ENCODE data around the gene ZNF3. TPM values are rescaled to one million over a fixed set of nuclear protein-coding genes. Genes with fewer than 3 reads are reported as not detected.

ZNF3 gene
- total RNA-seq, 1 donor from 2014 or later = 16.7 TPM

- Histone ChIP-seq H3K4me3 (no peak overlapping the region), H3K27me3 (no peaks in the 10 kb centered on the region), H3K4me1 (peaks cover 39% of the 10 kb centered on the region), H3K27ac (no peak overlapping the region), H3K9me3 (no peaks in the 10 kb centered on the region), H3K36me3 (no peaks in the 10 kb centered on the region)
- DNase-seq (ENCODE audit: extremely low spot score in 2 of 2) = no peak
- TF ChIP-seq CTCF (IDR thresholded peaks at IDR 0.05) (no peak), POLR2A (IDR thresholded peaks at IDR 0.05) (no peak), POLR2AphosphoS5 (IDR thresholded peaks at IDR 0.05; ENCODE audit: insufficient read depth in 1 of 2, low read depth in 1 of 2) (no peak)
- intact Hi-C loops (cut with DNase I) = no loop called here
Observed at GRCh38 chr7:100122067-100122466, 40.5 kb upstream of the ZNF3 start.

- intact Hi-C loops (cut with DNase I) = no loop called here
- H3K27me3 ChIP-seq = no peaks in the 10 kb centered on the region
- DNase-seq (ENCODE audit: extremely low spot score in 2 of 2) = no peak
- H3K36me3 ChIP-seq = no peaks in the 10 kb centered on the region
- no peaks in the 10 kb centered on the region for H3K9me3 ChIP-seq
- peaks cover 31% of the 10 kb centered on the region for H3K4me1 ChIP-seq
- TF ChIP-seq CTCF (IDR thresholded peaks at IDR 0.05) = no peak
- TF ChIP-seq POLR2A (IDR thresholded peaks at IDR 0.05) = no peak
- no peak for TF ChIP-seq POLR2AphosphoS5 (IDR thresholded peaks at IDR 0.05; ENCODE audit: insufficient read depth in 1 of 2, low read depth in 1 of 2)
- H3K27ac ChIP-seq = peak overlapping the region; percentile 86
- peak overlapping the region; percentile 74 to 81 for H3K4me3 ChIP-seq
Observed at GRCh38 chr7:100120733-100121036, 39.2 kb upstream of the ZNF3 start.

- DNase-seq (ENCODE audit: extremely low spot score in 2 of 2) = no peak
- Histone ChIP-seq H3K4me3 (peak overlapping the region; percentile 74 to 81), H3K27ac (peak overlapping the region; percentile 86), H3K36me3 (no peaks in the 10 kb centered on the region), H3K9me3 (no peaks in the 10 kb centered on the region), H3K4me1 (peaks cover 26% of the 10 kb centered on the region), H3K27me3 (no peaks in the 10 kb centered on the region)
- intact Hi-C loops (cut with DNase I) = no loop called here
- TF ChIP-seq POLR2A (IDR thresholded peaks at IDR 0.05) = no peak
- no peak for TF ChIP-seq CTCF (IDR thresholded peaks at IDR 0.05)
- TF ChIP-seq POLR2AphosphoS5 (IDR thresholded peaks at IDR 0.05; ENCODE audit: insufficient read depth in 1 of 2, low read depth in 1 of 2) = no peak
Observed at GRCh38 chr7:100119970-100120732, 38.6 kb upstream of the ZNF3 start.

GRCh38 chr7:100119072-100119969 is 37.8 kb upstream of the ZNF3 start, which contains the start of the genes CNPY4 and TAF6:
Gene CNPY4 (plus strand): TSS chr7:100119634. CDS start chr7:100119745, 111 bp downstream.
Gene TAF6 (minus strand): TSS chr7:100119358. CDS start chr7:100114209, 5,149 bp downstream.
- Histone ChIP-seq H3K27me3 (no peaks in the 10 kb centered on the region), H3K27ac (peak within 1 kb of the TSS; percentile 86), H3K9me3 (no peaks in the 10 kb centered on the region), H3K36me3 (no peaks in the 10 kb centered on the region), H3K4me3 (peak within 1 kb of the TSS; percentile 74 to 81), H3K4me1 (peaks cover 20% of the 10 kb centered on the region)
- DNase-seq (ENCODE audit: extremely low spot score in 2 of 2) = peak in 1 of 2 donors; percentile 96
- TF ChIP-seq POLR2A (IDR thresholded peaks at IDR 0.05) (peak in 1 of 2 donors; percentile 46), CTCF (IDR thresholded peaks at IDR 0.05) (peak in 1 of 3 experiments; percentile 15), POLR2AphosphoS5 (IDR thresholded peaks at IDR 0.05; ENCODE audit: insufficient read depth in 1 of 2, low read depth in 1 of 2) (peak; percentile 91 to 97)
- intact Hi-C loops (cut with DNase I) = no loop called here
